Activated CD4-positive, alpha-beta memory T cell treated with anti-CD3 and anti-CD28 coated beads for 36 hours (primary cell): ENCODE measurements around the gene PEX11B. TPM values are rescaled to one million over a fixed set of nuclear protein-coding genes. Genes with fewer than 3 reads are reported as not detected.

Experiments used
- CTCF ChIA-PET: fragments of 350-600 bp; sonication (Branson Sonifier 250); formaldehyde crosslinking; loops from one replicate; lab custom pipeline; 2021; ENCODE audit warnings: antibody characterized with exemption, inconsistent platforms; lab: Charles Lee
- POLR2A ChIA-PET: fragments of 350-600 bp; sonication (Branson Sonifier 250); formaldehyde crosslinking; loops from one replicate; lab custom pipeline; 2021; ENCODE audit warnings: antibody characterized with exemption; lab: Charles Lee
- DNase-seq: peaks from one replicate; pipeline ENCODE4 v3.0.0-alpha.2; 2020
- H3K27ac Mint-ChIP-seq: one replicate; pipeline ENCODE4 v1.8.0; 2021; ENCODE audit warnings: mixed read lengths
- H3K27me3 Mint-ChIP-seq: one replicate; pipeline ENCODE4 v1.8.0; 2021; ENCODE audit warnings: mixed read lengths
- H3K36me3 Mint-ChIP-seq: one replicate; pipeline ENCODE4 v1.8.0; 2021; ENCODE audit warnings: mixed read lengths
- H3K4me1 Mint-ChIP-seq: one replicate; pipeline ENCODE4 v1.8.0; 2021; ENCODE audit warnings: low read depth, mixed read lengths
- H3K4me3 Mint-ChIP-seq: one replicate; pipeline ENCODE4 v1.8.0; 2021; ENCODE audit warnings: mild to moderate bottlenecking, mixed read lengths
- H3K9me3 Mint-ChIP-seq: one replicate; pipeline ENCODE4 v1.8.0; 2021; ENCODE audit warnings: mixed read lengths
- intact Hi-C: fragments of 100-400 bp; cut with micrococcal nuclease; formaldehyde crosslinking; loops from one replicate; pipeline ENCODE4 v1.15.1; 2023
- total RNA-seq, 2 experiments: library from RNA; stranded (reverse); gene quantifications; one replicate each; pipeline ENCODE4 v1.2.3, GENCODE V29; 2021

The PEX11B gene
- total RNA-seq, 2 experiments from 2014 or later: 22.8 to 25.6 TPM

DNA sequence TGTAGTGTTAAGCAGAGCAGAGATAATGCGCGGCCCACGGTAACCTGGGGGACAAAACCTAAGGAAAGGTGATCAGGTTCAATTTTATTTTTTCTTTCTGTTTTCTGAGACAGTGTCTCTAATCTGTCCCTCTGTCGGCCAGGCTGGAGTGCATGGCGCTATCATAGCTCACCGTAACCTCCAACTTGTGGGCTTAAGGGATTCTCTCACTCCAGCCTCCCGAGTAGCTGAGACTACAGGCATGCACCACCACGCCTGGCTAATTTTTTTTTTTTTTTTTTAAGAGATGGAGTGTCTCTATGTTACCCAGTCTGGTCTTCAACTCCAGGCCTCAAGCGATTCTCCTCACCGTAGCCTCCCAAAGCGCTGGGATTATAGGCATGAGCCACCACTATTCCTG lies 32.1 kb downstream of the PEX11B start:
- Mint-ChIP-seq H3K27ac (no peak overlapping the region), H3K4me1 (peaks cover 19% of the 10 kb centered on the region), H3K9me3 (no peaks in the 10 kb centered on the region), H3K36me3 (no peaks in the 10 kb centered on the region), H3K27me3 (peaks cover 18% of the 10 kb centered on the region), H3K4me3 (peak overlapping the region; percentile 78)
- CTCF ChIA-PET: interaction anchor here (0.6 to 2.7 kb wide), 3 partner anchors 9 to 121 kb away, joined by 3 to 15 read pairs (median 8); partner anchors contain the start of gene NUDT17
- intact Hi-C loops: no loop called here
- no peak for DNase-seq
- POLR2A ChIA-PET: interaction anchor here (1.3 kb wide), 2 partner anchors 28 to 68 kb away, joined by 3 to 4 read pairs; partner anchors contain the start of gene PIAS3

DNA sequence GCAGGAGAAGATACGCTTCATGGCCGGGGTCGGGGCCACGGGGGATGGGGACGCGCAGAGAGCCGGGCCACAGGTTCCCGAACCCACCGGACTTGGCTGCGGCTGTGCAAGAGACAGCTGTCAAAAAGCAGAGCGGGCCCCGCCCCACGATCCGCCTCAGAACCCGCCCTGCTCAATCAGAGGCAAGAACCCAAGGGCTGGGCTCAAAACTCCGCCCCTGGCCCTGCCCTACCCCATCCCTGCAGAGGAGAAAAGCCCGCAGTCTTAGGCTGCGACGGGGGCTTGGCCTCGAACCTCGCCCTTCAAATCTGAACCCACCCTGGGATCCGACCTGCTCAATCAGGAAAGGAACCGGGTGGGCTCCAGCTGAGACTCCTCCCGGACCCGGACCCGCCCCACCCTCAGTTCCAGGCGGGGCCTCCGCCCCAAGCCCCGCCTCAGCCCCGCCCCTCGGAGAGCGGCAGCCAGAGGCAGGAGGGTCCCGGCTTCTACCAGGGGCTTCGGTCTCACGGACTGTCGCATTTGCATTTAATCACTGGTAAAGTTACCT lies 32.7 kb downstream of the PEX11B start, which contains the start of gene ANKRD35:
Gene ANKRD35 (minus strand): TSS at position 129 of the 550 bp plus-strand sequence. CDS start 108 bp downstream, at position 21.
- no peaks in the 10 kb centered on the region for H3K36me3 Mint-ChIP-seq
- DNase-seq: peak; percentile 92
- intact Hi-C loops: loop anchor here (1.0 kb wide), 1 partner anchor 27 kb away; the partner anchor contains the start of gene PIAS3
- peaks cover 18% of the 10 kb centered on the region for H3K27me3 Mint-ChIP-seq
- no peaks in the 10 kb centered on the region for H3K9me3 Mint-ChIP-seq
- peak within 1 kb of the TSS; percentile 78 for H3K4me3 Mint-ChIP-seq
- CTCF ChIA-PET: interaction anchor here (2.2 to 2.7 kb wide), 2 partner anchors 40 to 121 kb away, joined by 8 to 15 read pairs; partner anchors contain the start of gene NUDT17
- peaks cover 19% of the 10 kb centered on the region for H3K4me1 Mint-ChIP-seq
- H3K27ac Mint-ChIP-seq: no peak within 1 kb of the TSS
- POLR2A ChIA-PET: interaction anchor here (1.3 kb wide), 2 partner anchors 27 to 68 kb away, joined by 3 to 4 read pairs; partner anchors contain the start of gene PIAS3

DNA sequence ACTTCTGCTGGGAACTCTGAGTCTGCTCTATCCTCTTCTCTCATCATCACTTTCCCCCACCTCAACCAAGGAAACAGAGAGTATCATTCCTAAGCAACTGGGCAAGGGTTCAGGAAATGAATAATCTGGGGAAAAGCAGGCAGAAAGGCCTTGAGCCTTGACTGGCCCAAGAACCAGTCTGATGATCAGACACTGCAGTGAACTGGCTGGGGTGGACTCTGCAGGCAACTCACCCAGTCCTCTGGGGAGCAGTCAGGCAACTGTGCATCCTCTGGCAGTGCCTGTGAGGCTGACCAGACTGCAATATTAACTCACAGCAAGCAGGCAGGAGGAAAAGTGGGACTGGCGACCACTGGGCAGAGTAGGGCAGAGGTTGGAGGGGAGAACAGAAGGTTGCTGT lies 33.8 kb downstream of the PEX11B start:
- Mint-ChIP-seq H3K27ac (no peak overlapping the region), H3K4me3 (no peak overlapping the region), H3K4me1 (peaks cover 19% of the 10 kb centered on the region), H3K36me3 (no peaks in the 10 kb centered on the region), H3K9me3 (no peaks in the 10 kb centered on the region), H3K27me3 (peaks cover 18% of the 10 kb centered on the region)
- ChIA-PET CTCF (interaction anchor here (2.7 to 4.7 kb wide), 2 partner anchors 39 to 123 kb away, joined by 8 to 23 read pairs; partner anchors contain the start of gene NUDT17), POLR2A (no interaction called here)
- no peak for DNase-seq
- intact Hi-C loops: loop anchor here (1.0 kb wide), 1 partner anchor 25 kb away; the partner anchor contains the start of gene PIAS3

DNA sequence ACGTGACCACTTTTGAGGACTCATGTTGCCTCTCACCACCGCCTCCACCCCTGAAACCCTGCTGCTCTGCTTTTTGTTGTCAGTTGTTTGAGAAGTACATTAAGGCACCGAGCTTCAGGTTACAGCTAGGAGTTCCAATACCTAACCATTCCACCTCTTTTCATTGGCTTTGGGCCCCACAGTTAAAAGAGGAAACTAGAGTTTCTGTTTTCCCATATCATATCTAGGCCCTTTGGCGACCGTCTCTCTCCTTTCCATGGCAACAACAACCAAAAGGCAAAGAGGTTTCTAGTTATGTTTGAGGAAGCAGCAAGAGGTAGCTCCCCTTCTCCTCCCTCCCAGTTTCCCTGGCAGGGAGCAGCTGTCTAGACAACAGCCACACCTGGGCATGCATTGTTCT lies 38.7 kb downstream of the PEX11B start:
- peaks cover 2% of the 10 kb centered on the region for H3K4me1 Mint-ChIP-seq
- H3K27ac Mint-ChIP-seq: no peak overlapping the region
- H3K27me3 Mint-ChIP-seq: peaks cover 11% of the 10 kb centered on the region
- H3K4me3 Mint-ChIP-seq: no peak overlapping the region
- H3K9me3 Mint-ChIP-seq: no peaks in the 10 kb centered on the region
- no peaks in the 10 kb centered on the region for H3K36me3 Mint-ChIP-seq
- DNase-seq: no peak
- intact Hi-C loops: no loop called here
- POLR2A ChIA-PET: interaction anchor here (0.6 kb wide), 1 partner anchor 37 kb away, joined by 3 read pairs; no protein-coding TSS in a partner anchor
- CTCF ChIA-PET: interaction anchor here (1.3 to 1.7 kb wide), 5 partner anchors 12 to 98 kb away, joined by 3 to 8 read pairs (median 4); partner anchors contain the start of genes NUDT17 and PIAS3

DNA sequence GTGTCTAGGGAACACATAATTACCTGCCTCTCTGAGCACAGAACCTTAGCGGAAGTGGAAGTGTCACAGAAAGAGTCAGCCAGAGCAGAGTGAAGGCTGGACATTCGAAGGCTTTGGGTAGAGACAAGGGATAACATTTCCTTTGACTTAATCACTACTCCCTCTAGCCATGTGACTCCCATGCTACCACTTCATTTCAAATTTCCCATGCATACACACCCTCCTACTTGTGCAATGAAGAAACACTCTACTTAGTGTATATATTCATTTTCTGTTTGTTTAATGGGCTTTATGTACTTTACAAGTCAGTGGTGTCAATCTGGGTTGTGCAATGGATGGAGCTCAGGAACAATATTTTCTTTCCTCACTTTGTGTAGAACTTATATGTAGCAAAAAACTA lies 39.8 kb downstream of the PEX11B start:
- Mint-ChIP-seq H3K4me3 (no peak overlapping the region), H3K27ac (no peak overlapping the region), H3K36me3 (no peaks in the 10 kb centered on the region), H3K4me1 (no peaks in the 10 kb centered on the region), H3K9me3 (no peaks in the 10 kb centered on the region), H3K27me3 (peaks cover 4% of the 10 kb centered on the region)
- ChIA-PET CTCF (interaction anchor here (0.6 to 1.7 kb wide), 3 partner anchors 20 to 33 kb away, joined by 3 to 6 read pairs (median 4); partner anchors contain the start of genes NUDT17 and PIAS3), POLR2A (no interaction called here)
- DNase-seq: no peak
- intact Hi-C loops: no loop called here

DNA sequence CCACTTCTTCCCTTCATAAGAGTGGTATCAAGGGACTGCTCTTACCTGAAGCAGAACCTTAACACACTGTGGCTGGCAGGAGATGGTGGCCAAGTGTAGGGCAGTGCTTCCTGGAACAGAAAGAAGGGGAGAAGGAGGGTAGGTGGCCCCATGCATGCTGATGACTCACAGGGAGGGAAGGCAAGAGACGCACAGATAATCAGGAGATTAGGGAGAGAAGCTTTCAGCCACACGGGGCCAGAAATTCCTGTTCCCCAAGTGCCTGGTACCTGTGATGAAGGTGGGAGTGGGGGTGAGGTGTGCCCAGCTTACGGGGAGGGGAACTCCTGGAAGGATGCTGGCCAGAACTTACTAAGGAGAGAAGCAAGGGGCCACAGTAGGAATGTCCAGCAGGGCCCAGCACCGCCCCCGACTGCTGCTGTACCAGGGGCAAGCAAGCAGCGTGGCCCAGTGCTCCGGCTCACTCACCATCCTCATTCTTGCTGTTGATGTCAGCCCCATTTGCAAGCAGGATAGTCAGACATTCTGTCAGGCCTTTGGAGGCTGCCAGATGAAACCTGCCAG lies 40.5 kb downstream of the PEX11B start:
- CTCF ChIA-PET: no interaction called here
- POLR2A ChIA-PET: no interaction called here
- intact Hi-C loops: no loop called here
- no peak overlapping the region for H3K4me3 Mint-ChIP-seq
- no peaks in the 10 kb centered on the region for H3K4me1 Mint-ChIP-seq
- H3K9me3 Mint-ChIP-seq: no peaks in the 10 kb centered on the region
- H3K27ac Mint-ChIP-seq: no peak overlapping the region
- no peaks in the 10 kb centered on the region for H3K27me3 Mint-ChIP-seq
- no peak for DNase-seq
- no peaks in the 10 kb centered on the region for H3K36me3 Mint-ChIP-seq

DNA sequence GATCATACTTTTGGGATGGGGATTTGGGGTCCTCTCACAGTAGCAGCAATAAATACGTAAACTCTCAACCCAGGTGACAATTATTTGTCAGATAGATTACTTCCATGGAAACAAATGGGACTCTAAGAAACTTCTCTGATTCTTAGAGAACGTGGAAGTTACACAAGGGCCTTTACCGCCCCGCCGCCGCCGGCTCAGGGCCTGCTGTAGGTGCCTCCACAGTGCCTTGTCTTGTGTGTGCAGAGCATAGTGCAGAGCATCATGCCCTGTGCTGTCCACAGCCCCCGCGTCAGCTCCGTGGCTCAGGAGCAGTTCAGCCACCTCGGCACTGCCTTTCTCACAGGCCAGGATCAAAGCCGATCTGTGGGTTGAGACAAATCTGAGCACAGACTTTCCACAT lies 43.9 kb downstream of the PEX11B start:
- CTCF ChIA-PET: interaction anchor here (1.6 to 3.0 kb wide), 2 partner anchors 17 to 29 kb away, joined by 6 to 11 read pairs; partner anchors contain the start of gene NUDT17
- POLR2A ChIA-PET: no interaction called here
- no peak overlapping the region for H3K27ac Mint-ChIP-seq

DNA sequence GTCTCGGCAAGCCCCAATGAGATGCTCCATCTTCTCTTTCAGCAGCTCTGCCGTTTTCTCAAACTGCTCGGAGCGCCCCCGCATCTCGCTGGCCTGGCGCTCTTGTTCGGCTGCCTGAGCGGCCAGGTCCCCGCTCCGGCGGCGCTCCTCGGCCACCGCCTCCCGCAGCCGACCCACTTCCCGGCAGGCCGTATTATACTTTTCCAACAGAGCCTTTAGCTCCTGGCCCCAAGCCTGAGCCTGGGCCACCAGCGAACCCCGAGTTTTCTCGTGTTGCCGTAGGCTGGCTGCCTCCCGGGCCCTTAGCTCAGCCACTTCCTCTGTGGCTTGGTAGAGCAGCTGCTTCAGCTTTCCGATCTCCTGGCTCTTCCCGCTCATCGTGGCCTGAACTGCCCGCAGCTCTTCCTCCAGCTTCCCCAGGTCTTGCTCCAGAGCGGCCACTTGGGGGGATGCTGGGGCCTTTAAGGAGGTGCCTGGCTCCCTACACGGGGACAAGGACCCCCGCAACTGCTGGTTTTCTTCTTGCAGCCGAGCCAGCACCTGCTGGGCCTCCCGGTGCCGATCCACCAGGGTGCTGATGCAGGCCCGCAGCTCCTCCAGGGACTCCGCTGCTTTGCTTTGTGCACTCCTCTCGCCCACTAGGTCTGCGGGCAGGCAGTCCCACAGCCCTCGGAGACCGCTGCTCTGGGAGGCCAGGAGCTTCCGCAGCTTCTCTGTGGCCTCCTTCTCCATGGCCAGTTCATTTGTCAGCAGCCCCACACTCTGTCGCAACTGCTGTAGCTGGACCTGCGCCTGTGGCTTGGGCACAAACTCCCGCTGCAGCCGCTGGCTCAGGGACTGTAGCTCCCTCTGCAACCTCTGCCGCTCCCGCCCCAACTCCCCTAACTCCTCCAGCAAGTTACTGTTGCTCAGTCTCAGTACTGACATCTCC lies 46.3 kb downstream of the PEX11B start:
- H3K9me3 Mint-ChIP-seq: no peaks in the 10 kb centered on the region
- POLR2A ChIA-PET: interaction anchor here (0.5 to 3.2 kb wide), 3 partner anchors 14 to 92 kb away, joined by 3 to 20 read pairs (median 6); partner anchors contain the start of genes ANKRD34A, PIAS3 and POLR3GL
- H3K27me3 Mint-ChIP-seq: no peaks in the 10 kb centered on the region
- CTCF ChIA-PET: interaction anchor here (0.6 to 3.5 kb wide), 8 partner anchors 12 to 108 kb away, joined by 3 to 35 read pairs (median 4); partner anchors contain the start of genes ITGA10, NUDT17 and PIAS3
- DNase-seq: peak; percentile 50
- intact Hi-C loops: no loop called here
- H3K4me3 Mint-ChIP-seq: peak overlapping the region; percentile 70
- no peaks in the 10 kb centered on the region for H3K36me3 Mint-ChIP-seq
- peaks cover 14% of the 10 kb centered on the region for H3K4me1 Mint-ChIP-seq
- no peak overlapping the region for H3K27ac Mint-ChIP-seq

More for the DNA sequence above, 43.9 kb downstream of the PEX11B start:
- intact Hi-C loops: no loop called here
- no peak overlapping the region for H3K4me3 Mint-ChIP-seq
- peaks cover 14% of the 10 kb centered on the region for H3K4me1 Mint-ChIP-seq
- no peaks in the 10 kb centered on the region for H3K36me3 Mint-ChIP-seq
- H3K27me3 Mint-ChIP-seq: no peaks in the 10 kb centered on the region
- DNase-seq: no peak
- H3K9me3 Mint-ChIP-seq: no peaks in the 10 kb centered on the region

DNA sequence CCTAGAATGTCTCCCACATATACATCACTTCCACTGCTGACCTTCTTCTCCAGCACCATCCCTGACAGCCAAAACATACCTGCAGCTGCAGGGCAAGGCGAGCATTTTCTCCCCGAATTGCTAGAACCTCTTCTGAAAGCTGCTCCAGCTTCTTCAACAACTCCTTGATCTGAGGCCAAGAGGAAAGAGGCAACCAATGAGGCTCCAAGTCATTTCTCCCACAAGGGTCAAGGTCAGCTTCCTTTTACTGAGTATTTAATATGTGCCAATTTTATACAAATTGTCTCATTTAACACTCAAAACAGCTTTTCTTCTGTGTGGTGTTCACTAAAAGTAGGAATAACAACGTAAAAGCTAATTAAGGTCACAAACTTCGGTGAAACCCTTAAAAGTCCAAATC lies 50.3 kb downstream of the PEX11B start:
- Mint-ChIP-seq H3K27ac (no peak overlapping the region), H3K4me1 (peaks cover 14% of the 10 kb centered on the region), H3K36me3 (no peaks in the 10 kb centered on the region), H3K4me3 (no peak overlapping the region), H3K27me3 (peaks cover 2% of the 10 kb centered on the region), H3K9me3 (no peaks in the 10 kb centered on the region)
- intact Hi-C loops: no loop called here
- ChIA-PET POLR2A (no interaction called here), CTCF (interaction anchor here (0.7 kb wide), 1 partner anchor 23 kb away, joined by 4 read pairs; the partner anchor contains the start of gene NUDT17)
- DNase-seq: no peak

DNA sequence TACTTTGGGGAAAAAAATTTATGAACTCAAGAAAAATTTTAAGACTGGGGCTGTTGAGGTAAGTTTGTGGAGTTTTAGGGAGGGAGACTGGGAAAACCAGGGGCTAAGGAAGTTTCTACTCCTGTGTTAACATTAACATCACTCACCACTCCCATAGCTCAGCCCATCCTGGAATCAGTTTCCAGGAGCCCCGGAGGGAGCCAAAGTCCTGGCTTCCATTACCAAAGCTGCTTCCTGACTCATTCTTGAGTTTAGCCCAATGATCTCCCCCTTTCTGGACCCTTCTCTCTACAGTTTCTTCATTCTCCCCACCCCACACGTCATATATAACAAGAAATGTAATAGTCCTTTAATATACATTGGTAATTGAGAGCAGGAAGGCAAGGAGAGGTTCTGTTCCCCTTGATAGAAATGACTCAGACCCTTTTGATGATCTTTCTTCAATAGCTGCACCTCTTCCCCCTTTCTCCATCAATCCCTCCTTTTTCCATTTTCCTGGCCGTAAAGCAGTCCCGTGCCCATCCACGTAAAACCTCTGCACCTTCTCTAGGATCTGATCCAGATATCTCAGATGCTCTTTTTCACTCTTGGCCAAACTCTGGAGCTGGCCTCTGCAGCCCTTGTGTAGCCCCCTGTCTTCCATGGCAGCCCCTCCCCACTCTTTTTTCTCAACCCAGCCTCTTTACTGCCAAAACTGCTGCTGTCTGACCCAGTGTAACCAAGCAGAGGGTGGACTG lies 55.1 kb downstream of the PEX11B start:
- intact Hi-C loops: no loop called here
- peaks cover 3% of the 10 kb centered on the region for H3K4me1 Mint-ChIP-seq
- H3K27me3 Mint-ChIP-seq: peaks cover 2% of the 10 kb centered on the region
- no peak overlapping the region for H3K4me3 Mint-ChIP-seq
- DNase-seq: no peak
- ChIA-PET POLR2A (no interaction called here), CTCF (interaction anchor here (0.6 kb wide), 1 partner anchor 433 kb away, joined by 4 read pairs; no protein-coding TSS in a partner anchor)
- H3K36me3 Mint-ChIP-seq: no peaks in the 10 kb centered on the region
- H3K9me3 Mint-ChIP-seq: no peaks in the 10 kb centered on the region
- H3K27ac Mint-ChIP-seq: no peak overlapping the region
